Osteoblast (primary cell): ENCODE results near the gene ANGEL1. TPM values are rescaled to one million over a fixed set of nuclear protein-coding genes. Genes with fewer than 3 reads are reported as not detected.

Experiments used
- DNase-seq: peaks from one replicate; pipeline ENCODE4 v3.0.0; 2011; ENCODE audit warnings: low spot score, mixed read lengths; ENCODE audit not compliant: insufficient read length; ENCODE audit errors: missing footprints
- H2AFZ ChIP-seq: 2 replicates; pipeline ENCODE4 v1.6.0; 2011; ENCODE audit warnings: mild to moderate bottlenecking, low read length
- H3K27ac ChIP-seq: 2 replicates; pipeline ENCODE4 v1.5.1; 2011; ENCODE audit warnings: mild to moderate bottlenecking, low read depth, low read length, moderate library complexity
- H3K27me3 ChIP-seq: 2 replicates; pipeline ENCODE4 v1.6.0; 2012; ENCODE audit warnings: mild to moderate bottlenecking, control low read depth, inconsistent platforms, low read length, moderate library complexity; ENCODE audit not compliant: insufficient read depth
- H3K36me3 ChIP-seq: 2 replicates; pipeline ENCODE4 v1.5.1; 2011; ENCODE audit warnings: mild to moderate bottlenecking, low read length, control low read depth, moderate library complexity; ENCODE audit not compliant: insufficient read depth
- H3K4me1 ChIP-seq: 2 replicates; pipeline ENCODE4 v1.5.1; 2011; ENCODE audit warnings: mild to moderate bottlenecking, low read length, control low read depth, moderate library complexity; ENCODE audit not compliant: insufficient read depth
- H3K4me2 ChIP-seq: 2 replicates; pipeline ENCODE4 v1.6.0; 2011; ENCODE audit warnings: mild to moderate bottlenecking, low read length; ENCODE audit not compliant: insufficient read depth
- H3K4me3 ChIP-seq: fragments of 200-600 bp; sonication (generic); 3 replicates; pipeline ENCODE4 v1.5.1; 2012; ENCODE audit warnings: mild to moderate bottlenecking, low read length, inconsistent platforms; ENCODE audit not compliant: insufficient read depth
- H3K79me2 ChIP-seq: 2 replicates; pipeline ENCODE4 v1.6.0; 2012; ENCODE audit warnings: mild to moderate bottlenecking, low read length, control low read depth, inconsistent platforms; ENCODE audit not compliant: insufficient read depth
- H3K9me3 ChIP-seq: 2 replicates; pipeline ENCODE4 v1.5.1; 2011; ENCODE audit warnings: low read depth, low read length, control low read depth
- H4K20me1 ChIP-seq: 2 replicates; pipeline ENCODE4 v1.6.0; 2012; ENCODE audit warnings: mild to moderate bottlenecking, low read length, control low read depth; ENCODE audit not compliant: insufficient read depth
- total RNA-seq: library from RNA; depleted of rRNA; stranded (reverse); fragments of >200 nt; gene quantifications from 2 replicates; pipeline ENCODE4 v1.2.3, GENCODE V29; 2012
- TF ChIP-seq, protein P1 (sequence below): IDR thresholded peaks from 2 replicates; pipeline ENCODE4 v1.5.1; 2011; ENCODE audit warnings: mild to moderate bottlenecking, low read depth, low read length, moderate library complexity; ENCODE audit errors: extremely low read depth

The ANGEL1 gene
- total RNA-seq, 1 donor = 8.3 TPM

DNA sequence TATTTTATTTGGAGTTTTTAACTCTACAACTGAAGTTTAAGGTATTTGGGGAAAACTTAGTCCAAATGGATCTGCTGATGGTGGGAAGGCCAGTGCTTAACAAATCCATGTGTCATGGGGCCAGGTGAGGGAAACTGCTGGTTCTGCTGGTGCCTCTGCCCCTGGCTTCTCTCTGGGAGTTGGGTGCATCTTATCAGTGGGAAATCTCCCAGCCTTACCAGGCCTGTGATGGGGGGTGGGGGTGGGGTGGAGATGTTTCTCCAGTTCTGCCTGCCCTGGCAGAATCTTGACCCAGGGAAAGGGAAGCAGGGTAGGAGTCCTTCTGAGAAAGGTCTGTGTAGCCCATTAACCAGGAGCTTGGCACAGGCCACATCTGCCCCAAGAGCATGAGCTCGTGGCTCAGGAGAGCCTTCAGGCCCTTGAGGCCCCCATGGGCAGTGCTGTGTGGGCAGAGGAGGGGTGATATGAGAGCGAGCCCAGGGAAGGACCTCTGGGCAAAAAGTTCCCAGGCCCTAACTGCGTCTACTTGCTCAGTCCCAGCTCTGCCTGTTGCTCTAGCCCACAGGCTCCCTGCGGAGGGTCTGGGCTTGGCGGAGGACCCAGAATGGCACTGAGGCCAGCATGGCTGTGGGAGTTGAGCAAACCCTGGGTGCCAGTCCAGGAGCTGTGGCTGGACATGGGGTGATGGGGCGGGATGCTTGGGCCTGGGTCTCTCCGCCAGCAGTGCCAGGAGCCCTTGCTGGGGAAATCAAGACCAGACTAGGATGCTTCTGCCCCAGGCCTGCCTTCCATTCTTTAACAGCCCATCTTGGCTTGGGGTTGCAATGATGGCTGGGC lies 33.2 kb downstream of the ANGEL1 start:
- Histone ChIP-seq H4K20me1 (no peaks in the 10 kb centered on the region), H3K27ac (no peak overlapping the region), H3K4me1 (peaks cover 16% of the 10 kb centered on the region), H3K4me3 (no peak overlapping the region), H3K36me3 (no peaks in the 10 kb centered on the region), H3K9me3 (no peaks in the 10 kb centered on the region), H3K27me3 (no peaks in the 10 kb centered on the region), H3K4me2 (no peak overlapping the region), H3K79me2 (no peaks in the 10 kb centered on the region), H2AFZ (no peak overlapping the region)
- no peak for DNase-seq
- TF ChIP-seq, protein P1, sequence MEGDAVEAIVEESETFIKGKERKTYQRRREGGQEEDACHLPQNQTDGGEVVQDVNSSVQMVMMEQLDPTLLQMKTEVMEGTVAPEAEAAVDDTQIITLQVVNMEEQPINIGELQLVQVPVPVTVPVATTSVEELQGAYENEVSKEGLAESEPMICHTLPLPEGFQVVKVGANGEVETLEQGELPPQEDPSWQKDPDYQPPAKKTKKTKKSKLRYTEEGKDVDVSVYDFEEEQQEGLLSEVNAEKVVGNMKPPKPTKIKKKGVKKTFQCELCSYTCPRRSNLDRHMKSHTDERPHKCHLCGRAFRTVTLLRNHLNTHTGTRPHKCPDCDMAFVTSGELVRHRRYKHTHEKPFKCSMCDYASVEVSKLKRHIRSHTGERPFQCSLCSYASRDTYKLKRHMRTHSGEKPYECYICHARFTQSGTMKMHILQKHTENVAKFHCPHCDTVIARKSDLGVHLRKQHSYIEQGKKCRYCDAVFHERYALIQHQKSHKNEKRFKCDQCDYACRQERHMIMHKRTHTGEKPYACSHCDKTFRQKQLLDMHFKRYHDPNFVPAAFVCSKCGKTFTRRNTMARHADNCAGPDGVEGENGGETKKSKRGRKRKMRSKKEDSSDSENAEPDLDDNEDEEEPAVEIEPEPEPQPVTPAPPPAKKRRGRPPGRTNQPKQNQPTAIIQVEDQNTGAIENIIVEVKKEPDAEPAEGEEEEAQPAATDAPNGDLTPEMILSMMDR = no peak

DNA sequence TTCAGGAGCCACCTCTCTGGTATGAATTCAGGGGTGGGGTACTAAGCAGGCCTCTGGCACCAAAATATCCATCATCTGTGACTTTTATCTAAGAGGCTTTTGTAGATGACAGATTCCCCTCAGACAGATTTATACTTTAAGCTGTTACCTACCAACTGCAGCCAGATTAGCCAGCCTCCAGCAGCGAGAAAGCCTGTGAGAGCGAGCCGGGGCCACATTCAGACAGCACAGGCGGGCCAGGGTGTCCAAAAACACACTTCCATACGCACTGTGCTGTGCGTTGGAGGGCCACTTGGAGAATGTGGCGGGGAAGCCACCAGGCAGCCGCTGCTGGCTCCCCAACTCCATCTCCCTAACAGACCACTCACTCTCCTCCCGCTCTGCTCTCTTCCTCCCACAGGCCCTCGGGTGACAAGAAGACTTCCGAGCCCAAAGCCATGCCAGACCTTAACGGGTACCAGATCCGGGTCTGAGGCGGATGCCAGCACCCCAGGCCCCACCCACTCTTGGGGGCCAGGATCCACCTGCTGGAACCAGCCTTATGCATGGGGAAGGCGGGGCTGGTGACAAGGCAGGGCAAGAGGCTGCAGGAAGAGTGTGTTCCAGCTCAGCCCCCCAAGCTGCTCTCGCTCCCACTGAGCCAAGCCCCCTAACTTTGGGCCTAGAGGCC lies 34.0 kb downstream of the ANGEL1 start:
- H4K20me1 ChIP-seq = no peaks in the 10 kb centered on the region
- no peak overlapping the region for H2AFZ ChIP-seq
- TF ChIP-seq, protein P1 = no peak
- no peaks in the 10 kb centered on the region for H3K79me2 ChIP-seq
- no peaks in the 10 kb centered on the region for H3K36me3 ChIP-seq
- H3K4me2 ChIP-seq = no peak overlapping the region
- peaks cover 20% of the 10 kb centered on the region for H3K4me1 ChIP-seq
- H3K9me3 ChIP-seq = no peaks in the 10 kb centered on the region
- no peak for DNase-seq
- H3K4me3 ChIP-seq = no peak overlapping the region
- H3K27me3 ChIP-seq = no peaks in the 10 kb centered on the region
- H3K27ac ChIP-seq = no peak overlapping the region

DNA sequence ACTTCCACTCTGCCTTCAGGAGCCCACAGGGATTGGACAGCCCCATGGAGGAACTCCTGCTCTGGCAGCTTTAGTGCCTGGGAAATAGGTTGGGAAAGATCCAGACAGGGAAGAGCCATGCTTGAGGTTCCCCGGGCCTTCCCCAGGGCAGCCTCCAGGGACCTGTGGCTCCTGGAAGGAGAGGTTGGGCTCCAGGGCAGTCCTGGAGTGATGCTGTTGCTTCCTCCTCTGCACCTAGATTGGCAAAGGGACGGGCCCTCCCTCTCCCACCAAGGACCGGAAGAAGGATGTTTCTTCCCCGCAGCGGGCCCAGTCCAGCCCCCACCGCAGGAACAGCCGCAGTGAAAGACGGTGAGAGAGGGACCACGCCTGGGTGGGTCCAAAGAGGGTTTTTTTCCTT lies 35.0 kb downstream of the ANGEL1 start:
- Histone ChIP-seq H3K36me3 (no peaks in the 10 kb centered on the region), H3K27me3 (no peaks in the 10 kb centered on the region), H3K27ac (no peak overlapping the region), H3K79me2 (no peaks in the 10 kb centered on the region), H3K9me3 (no peaks in the 10 kb centered on the region), H2AFZ (no peak overlapping the region), H4K20me1 (no peaks in the 10 kb centered on the region), H3K4me3 (no peak overlapping the region), H3K4me1 (peaks cover 29% of the 10 kb centered on the region), H3K4me2 (no peak overlapping the region)
- no peak for DNase-seq
- TF ChIP-seq, protein P1 = no peak
